HEK293 (cell line): ENCODE data around the gene L3MBTL4.
A peak's percentile ranks its signal among the peaks of the same experiment; 100 is the strongest.

ENCODE experiments used
- CTCF ChIP-seq: fragments of 450-650 bp; formaldehyde crosslinking; IDR thresholded peaks from 2 replicates; pipeline ENCODE4 v1.5.1; 2016; ENCODE audit warnings: missing biosample characterization, missing genetic modification characterization
- ZBTB49 ChIP-seq: fragments of 450-650 bp; formaldehyde crosslinking; IDR thresholded peaks from 2 replicates; pipeline ENCODE4 v1.5.1; 2016; ENCODE audit warnings: missing biosample characterization, missing genetic modification characterization, low read depth
- ZFP41 ChIP-seq: fragments of 450-650 bp; formaldehyde crosslinking; IDR thresholded peaks from 2 replicates; pipeline ENCODE4 v1.5.1; 2016; ENCODE audit warnings: missing biosample characterization, missing genetic modification characterization, borderline replicate concordance
- ZNF121 ChIP-seq: fragments of 450-650 bp; formaldehyde crosslinking; IDR thresholded peaks from 2 replicates; pipeline ENCODE4 v1.5.1; 2016; ENCODE audit warnings: missing biosample characterization, missing genetic modification characterization
- ZNF394 ChIP-seq: fragments of 450-650 bp; formaldehyde crosslinking; IDR thresholded peaks from 2 replicates; pipeline ENCODE4 v1.5.1; 2016; ENCODE audit warnings: missing biosample characterization, missing genetic modification characterization, mild to moderate bottlenecking, moderate library complexity, borderline replicate concordance
- ZNF488 ChIP-seq: fragments of 450-650 bp; formaldehyde crosslinking; IDR thresholded peaks from 2 replicates; pipeline ENCODE4 v1.5.1; 2016; ENCODE audit warnings: missing biosample characterization, missing genetic modification characterization
- ZNF544 ChIP-seq: fragments of 450-650 bp; formaldehyde crosslinking; IDR thresholded peaks from 2 replicates; pipeline ENCODE4 v1.5.0; 2017; ENCODE audit warnings: missing biosample characterization, missing genetic modification characterization
- ZNF549 ChIP-seq: fragments of 450-650 bp; IDR thresholded peaks from 2 replicates; pipeline ENCODE4 v1.5.1; 2018; ENCODE audit warnings: missing biosample characterization, missing genetic modification characterization, mild to moderate bottlenecking, inconsistent platforms, moderate library complexity
- ZNF580 ChIP-seq: fragments of 450-650 bp; formaldehyde crosslinking; IDR thresholded peaks from 2 replicates; pipeline ENCODE4 v1.5.1; 2016; ENCODE audit warnings: missing biosample characterization, missing genetic modification characterization
- ZNF596 ChIP-seq: fragments of 450-650 bp; IDR thresholded peaks from 2 replicates; pipeline ENCODE4 v1.5.0; 2018; ENCODE audit warnings: missing biosample characterization, mild to moderate bottlenecking, missing genetic modification characterization, moderate library complexity
- ZNF623 ChIP-seq: fragments of 450-650 bp; formaldehyde crosslinking; IDR thresholded peaks from 2 replicates; pipeline ENCODE4 v1.5.1; 2016; ENCODE audit warnings: missing biosample characterization, missing genetic modification characterization
- ZNF843 ChIP-seq: fragments of 450-650 bp; formaldehyde crosslinking; IDR thresholded peaks from 2 replicates; pipeline ENCODE4 v1.5.1; 2016; ENCODE audit warnings: missing biosample characterization, missing genetic modification characterization
- ZSCAN30 ChIP-seq: fragments of 450-650 bp; IDR thresholded peaks from 2 replicates; pipeline ENCODE4 v1.5.1; 2018; ENCODE audit warnings: missing biosample characterization, mild to moderate bottlenecking, missing genetic modification characterization, moderate library complexity
- TF ChIP-seq, protein P1 (sequence below): fragments of 450-650 bp; formaldehyde crosslinking; conservative IDR thresholded peaks from 2 replicates; pipeline ENCODE4 v1.5.1; 2016; ENCODE audit warnings: low read depth, missing biosample characterization, missing genetic modification characterization
- TF ChIP-seq, protein P2 (sequence below): fragments of 450-650 bp; formaldehyde crosslinking; IDR thresholded peaks from 2 replicates; pipeline ENCODE4 v1.5.1; 2016; ENCODE audit warnings: missing biosample characterization, missing genetic modification characterization, borderline replicate concordance
- TF ChIP-seq, protein P3 (sequence below): fragments of 450-650 bp; formaldehyde crosslinking; IDR thresholded peaks from 2 replicates; pipeline ENCODE4 v1.5.1; 2017; ENCODE audit warnings: missing biosample characterization, missing genetic modification characterization
- TF ChIP-seq, protein P4 (sequence below): fragments of 450-650 bp; formaldehyde crosslinking; IDR thresholded peaks from 2 replicates; pipeline ENCODE4 v1.5.1; 2016; ENCODE audit warnings: missing biosample characterization, missing genetic modification characterization
- TF ChIP-seq, protein P5 (sequence below): fragments of 450-650 bp; formaldehyde crosslinking; IDR thresholded peaks from 2 replicates; pipeline ENCODE4 v1.5.1; 2017; ENCODE audit warnings: missing biosample characterization, mild to moderate bottlenecking, missing genetic modification characterization, moderate library complexity
- TF ChIP-seq, protein P6 (sequence below): fragments of 450-650 bp; formaldehyde crosslinking; IDR thresholded peaks from 2 replicates; pipeline ENCODE4 v1.5.1; 2016; ENCODE audit warnings: missing biosample characterization, missing genetic modification characterization

Gene L3MBTL4

GRCh38 chr18:6207941-6208340 is 206.8 kb downstream of the L3MBTL4 start (continued):
- TF ChIP-seq, protein P1, sequence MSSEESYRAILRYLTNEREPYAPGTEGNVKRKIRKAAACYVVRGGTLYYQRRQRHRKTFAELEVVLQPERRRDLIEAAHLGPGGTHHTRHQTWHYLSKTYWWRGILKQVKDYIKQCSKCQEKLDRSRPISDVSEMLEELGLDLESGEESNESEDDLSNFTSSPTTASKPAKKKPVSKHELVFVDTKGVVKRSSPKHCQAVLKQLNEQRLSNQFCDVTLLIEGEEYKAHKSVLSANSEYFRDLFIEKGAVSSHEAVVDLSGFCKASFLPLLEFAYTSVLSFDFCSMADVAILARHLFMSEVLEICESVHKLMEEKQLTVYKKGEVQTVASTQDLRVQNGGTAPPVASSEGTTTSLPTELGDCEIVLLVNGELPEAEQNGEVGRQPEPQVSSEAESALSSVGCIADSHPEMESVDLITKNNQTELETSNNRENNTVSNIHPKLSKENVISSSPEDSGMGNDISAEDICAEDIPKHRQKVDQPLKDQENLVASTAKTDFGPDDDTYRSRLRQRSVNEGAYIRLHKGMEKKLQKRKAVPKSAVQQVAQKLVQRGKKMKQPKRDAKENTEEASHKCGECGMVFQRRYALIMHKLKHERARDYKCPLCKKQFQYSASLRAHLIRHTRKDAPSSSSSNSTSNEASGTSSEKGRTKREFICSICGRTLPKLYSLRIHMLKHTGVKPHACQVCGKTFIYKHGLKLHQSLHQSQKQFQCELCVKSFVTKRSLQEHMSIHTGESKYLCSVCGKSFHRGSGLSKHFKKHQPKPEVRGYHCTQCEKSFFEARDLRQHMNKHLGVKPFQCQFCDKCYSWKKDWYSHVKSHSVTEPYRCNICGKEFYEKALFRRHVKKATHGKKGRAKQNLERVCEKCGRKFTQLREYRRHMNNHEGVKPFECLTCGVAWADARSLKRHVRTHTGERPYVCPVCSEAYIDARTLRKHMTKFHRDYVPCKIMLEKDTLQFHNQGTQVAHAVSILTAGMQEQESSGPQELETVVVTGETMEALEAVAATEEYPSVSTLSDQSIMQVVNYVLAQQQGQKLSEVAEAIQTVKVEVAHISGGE: peak; percentile 77
- TF ChIP-seq ZNF488 (no peak), ZNF580 (tag by site-specific recombination) (no peak), ZNF121 (no peak), ZNF544 (no peak), ZFP41 (no peak), ZNF596 (no peak), CTCF (no peak), ZBTB49 (tag by site-specific recombination) (no peak), ZNF549 (tag by site-specific recombination) (no peak), ZNF623 (tag by site-specific recombination) (peak; percentile 60), ZNF394 (peak; percentile 86), ZSCAN30 (tag by site-specific recombination) (no peak), ZNF843 (no peak)
- TF ChIP-seq, protein P2, sequence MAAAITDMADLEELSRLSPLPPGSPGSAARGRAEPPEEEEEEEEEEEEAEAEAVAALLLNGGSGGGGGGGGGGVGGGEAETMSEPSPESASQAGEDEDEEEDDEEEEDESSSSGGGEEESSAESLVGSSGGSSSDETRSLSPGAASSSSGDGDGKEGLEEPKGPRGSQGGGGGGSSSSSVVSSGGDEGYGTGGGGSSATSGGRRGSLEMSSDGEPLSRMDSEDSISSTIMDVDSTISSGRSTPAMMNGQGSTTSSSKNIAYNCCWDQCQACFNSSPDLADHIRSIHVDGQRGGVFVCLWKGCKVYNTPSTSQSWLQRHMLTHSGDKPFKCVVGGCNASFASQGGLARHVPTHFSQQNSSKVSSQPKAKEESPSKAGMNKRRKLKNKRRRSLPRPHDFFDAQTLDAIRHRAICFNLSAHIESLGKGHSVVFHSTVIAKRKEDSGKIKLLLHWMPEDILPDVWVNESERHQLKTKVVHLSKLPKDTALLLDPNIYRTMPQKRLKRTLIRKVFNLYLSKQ (tag by site-specific recombination): no peak
- TF ChIP-seq, protein P3, sequence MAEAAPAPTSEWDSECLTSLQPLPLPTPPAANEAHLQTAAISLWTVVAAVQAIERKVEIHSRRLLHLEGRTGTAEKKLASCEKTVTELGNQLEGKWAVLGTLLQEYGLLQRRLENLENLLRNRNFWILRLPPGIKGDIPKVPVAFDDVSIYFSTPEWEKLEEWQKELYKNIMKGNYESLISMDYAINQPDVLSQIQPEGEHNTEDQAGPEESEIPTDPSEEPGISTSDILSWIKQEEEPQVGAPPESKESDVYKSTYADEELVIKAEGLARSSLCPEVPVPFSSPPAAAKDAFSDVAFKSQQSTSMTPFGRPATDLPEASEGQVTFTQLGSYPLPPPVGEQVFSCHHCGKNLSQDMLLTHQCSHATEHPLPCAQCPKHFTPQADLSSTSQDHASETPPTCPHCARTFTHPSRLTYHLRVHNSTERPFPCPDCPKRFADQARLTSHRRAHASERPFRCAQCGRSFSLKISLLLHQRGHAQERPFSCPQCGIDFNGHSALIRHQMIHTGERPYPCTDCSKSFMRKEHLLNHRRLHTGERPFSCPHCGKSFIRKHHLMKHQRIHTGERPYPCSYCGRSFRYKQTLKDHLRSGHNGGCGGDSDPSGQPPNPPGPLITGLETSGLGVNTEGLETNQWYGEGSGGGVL: no peak
- TF ChIP-seq, protein P4, sequence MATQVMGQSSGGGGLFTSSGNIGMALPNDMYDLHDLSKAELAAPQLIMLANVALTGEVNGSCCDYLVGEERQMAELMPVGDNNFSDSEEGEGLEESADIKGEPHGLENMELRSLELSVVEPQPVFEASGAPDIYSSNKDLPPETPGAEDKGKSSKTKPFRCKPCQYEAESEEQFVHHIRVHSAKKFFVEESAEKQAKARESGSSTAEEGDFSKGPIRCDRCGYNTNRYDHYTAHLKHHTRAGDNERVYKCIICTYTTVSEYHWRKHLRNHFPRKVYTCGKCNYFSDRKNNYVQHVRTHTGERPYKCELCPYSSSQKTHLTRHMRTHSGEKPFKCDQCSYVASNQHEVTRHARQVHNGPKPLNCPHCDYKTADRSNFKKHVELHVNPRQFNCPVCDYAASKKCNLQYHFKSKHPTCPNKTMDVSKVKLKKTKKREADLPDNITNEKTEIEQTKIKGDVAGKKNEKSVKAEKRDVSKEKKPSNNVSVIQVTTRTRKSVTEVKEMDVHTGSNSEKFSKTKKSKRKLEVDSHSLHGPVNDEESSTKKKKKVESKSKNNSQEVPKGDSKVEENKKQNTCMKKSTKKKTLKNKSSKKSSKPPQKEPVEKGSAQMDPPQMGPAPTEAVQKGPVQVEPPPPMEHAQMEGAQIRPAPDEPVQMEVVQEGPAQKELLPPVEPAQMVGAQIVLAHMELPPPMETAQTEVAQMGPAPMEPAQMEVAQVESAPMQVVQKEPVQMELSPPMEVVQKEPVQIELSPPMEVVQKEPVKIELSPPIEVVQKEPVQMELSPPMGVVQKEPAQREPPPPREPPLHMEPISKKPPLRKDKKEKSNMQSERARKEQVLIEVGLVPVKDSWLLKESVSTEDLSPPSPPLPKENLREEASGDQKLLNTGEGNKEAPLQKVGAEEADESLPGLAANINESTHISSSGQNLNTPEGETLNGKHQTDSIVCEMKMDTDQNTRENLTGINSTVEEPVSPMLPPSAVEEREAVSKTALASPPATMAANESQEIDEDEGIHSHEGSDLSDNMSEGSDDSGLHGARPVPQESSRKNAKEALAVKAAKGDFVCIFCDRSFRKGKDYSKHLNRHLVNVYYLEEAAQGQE (tag by site-specific recombination): peak; percentile 35; the same call in 1 of the 2 replicates
- TF ChIP-seq, protein P5, sequence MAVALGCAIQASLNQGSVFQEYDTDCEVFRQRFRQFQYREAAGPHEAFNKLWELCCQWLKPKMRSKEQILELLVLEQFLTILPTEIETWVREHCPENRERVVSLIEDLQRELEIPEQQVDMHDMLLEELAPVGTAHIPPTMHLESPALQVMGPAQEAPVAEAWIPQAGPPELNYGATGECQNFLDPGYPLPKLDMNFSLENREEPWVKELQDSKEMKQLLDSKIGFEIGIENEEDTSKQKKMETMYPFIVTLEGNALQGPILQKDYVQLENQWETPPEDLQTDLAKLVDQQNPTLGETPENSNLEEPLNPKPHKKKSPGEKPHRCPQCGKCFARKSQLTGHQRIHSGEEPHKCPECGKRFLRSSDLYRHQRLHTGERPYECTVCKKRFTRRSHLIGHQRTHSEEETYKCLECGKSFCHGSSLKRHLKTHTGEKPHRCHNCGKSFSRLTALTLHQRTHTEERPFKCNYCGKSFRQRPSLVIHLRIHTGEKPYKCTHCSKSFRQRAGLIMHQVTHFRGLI: no peak
- TF ChIP-seq, protein P6, sequence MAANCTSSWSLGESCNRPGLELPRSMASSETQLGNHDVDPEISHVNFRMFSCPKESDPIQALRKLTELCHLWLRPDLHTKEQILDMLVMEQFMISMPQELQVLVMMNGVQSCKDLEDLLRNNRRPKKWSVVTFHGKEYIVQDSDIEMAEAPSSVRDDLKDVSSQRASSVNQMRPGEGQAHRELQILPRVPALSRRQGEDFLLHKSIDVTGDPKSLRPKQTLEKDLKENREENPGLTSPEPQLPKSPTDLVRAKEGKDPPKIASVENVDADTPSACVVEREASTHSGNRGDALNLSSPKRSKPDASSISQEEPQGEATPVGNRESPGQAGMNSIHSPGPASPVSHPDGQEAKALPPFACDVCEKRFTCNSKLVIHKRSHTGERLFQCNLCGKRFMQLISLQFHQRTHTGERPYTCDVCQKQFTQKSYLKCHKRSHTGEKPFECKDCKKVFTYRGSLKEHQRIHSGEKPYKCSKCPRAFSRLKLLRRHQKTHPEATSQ: no peak
